Measurements from ENCODE around the gene TUBA1C. TPM values are rescaled to one million over a fixed set of nuclear protein-coding genes. Genes with fewer than 3 reads are reported as not detected.
"Not testable (repeated sequence)": the region's sequence is repeated elsewhere in the genome, so short reads cannot be mapped to it uniquely, and the experiment has no call there.

The TUBA1C gene
- total and polyA plus RNA-seq, 8 donors: 63.7 to 403 (median 155) TPM

- intact Hi-C loops (cut with DNase I; ENCODE audit: low total_unique reads): no loop called here
- Histone ChIP-seq H3K36me3 (peaks cover 0 to 13% (median 2%) of the 10 kb centered on the region in 4 donors), H3K27ac (no peak overlapping the region), H3K4me1 (peaks cover 31 to 51% (median 36%) of the 10 kb centered on the region in 4 donors), H3K9me3 (no peaks in the 10 kb centered on the region), H3K4me3 (no peak overlapping the region), H3K27me3 (no peaks in the 10 kb centered on the region)
- TF ChIP-seq POLR2AphosphoS5 (IDR thresholded peaks at IDR 0.05): no peak
- no peak for TF ChIP-seq EP300 (IDR thresholded peaks at IDR 0.05)
- TF ChIP-seq POLR2A (IDR thresholded peaks at IDR 0.05): no peak
- TF ChIP-seq CTCF (IDR thresholded peaks at IDR 0.05): no peak
- 85 to 93% (median 88%) methylated on average over 5 of the region's 5 CpGs for WGBS, 5 donors
- DNase-seq: no peak
These were observed 1.5 kb upstream of the TUBA1C start for GRCh38 chr12:49263400-49263763.

- H3K36me3 ChIP-seq: peaks cover 4 to 20% (median 7%) of the 10 kb centered on the region in 4 donors
- no peaks in the 10 kb centered on the region for H3K27me3 ChIP-seq
- peak in 1 of 2 donors; percentile 55 for DNase-seq
- H3K27ac ChIP-seq: peak overlapping the region; percentile 91 to 99 (median 97)
- TF ChIP-seq CTCF (IDR thresholded peaks at IDR 0.05) (peak in 1 of 7 experiments; percentile 7), EP300 (IDR thresholded peaks at IDR 0.05) (no peak), POLR2AphosphoS5 (IDR thresholded peaks at IDR 0.05) (no peak), POLR2A (IDR thresholded peaks at IDR 0.05) (peak in 1 of 4 donors; percentile 66)
- H3K4me3 ChIP-seq: peak overlapping the region; percentile 69 to 82 (median 74)
- H3K9me3 ChIP-seq: no peaks in the 10 kb centered on the region
- intact Hi-C loops (cut with DNase I; ENCODE audit: low total_unique reads): no loop called here
- H3K4me1 ChIP-seq: peaks cover 33 to 62% (median 45%) of the 10 kb centered on the region in 4 donors
- WGBS, 5 donors: 0 to 1% (median 1%) methylated on average over 18 to 35 of the region's 35 CpGs
These were observed 413 bp upstream of the TUBA1C start for GRCh38 chr12:49264466-49264872.

- H3K4me3 ChIP-seq: peak overlapping the region in 1 of 4 donors; percentile 8
- DNase-seq: not testable (repeated sequence)
- peak overlapping the region in 2 of 5 donors; percentile 33 to 50 for H3K27ac ChIP-seq
These were observed 4.3 kb downstream of the TUBA1C start for GRCh38 chr12:49269191-49269590.

GRCh38 chr12:49272790-49273725, 8.2 kb downstream of the TUBA1C start:
- WGBS, 5 donors: 92 to 95% (median 93%) methylated on average over 11 to 16 of the region's 16 CpGs
- TF ChIP-seq EP300 (IDR thresholded peaks at IDR 0.05) (no peak), POLR2A (IDR thresholded peaks at IDR 0.05) (no peak), POLR2AphosphoS5 (IDR thresholded peaks at IDR 0.05) (no peak), CTCF (IDR thresholded peaks at IDR 0.05) (no peak)
- H3K27ac ChIP-seq: no peak overlapping the region

More at GRCh38 chr12:49269191-49269590, 4.3 kb downstream of the TUBA1C start:
- peaks cover 46 to 67% (median 51%) of the 10 kb centered on the region in 4 donors for H3K36me3 ChIP-seq
- 56 to 79% (median 62%) methylated on average over 4 to 6 of the region's 6 CpGs for WGBS, 5 donors
- peaks cover 24 to 41% (median 39%) of the 10 kb centered on the region in 4 donors for H3K4me1 ChIP-seq
- intact Hi-C loops (cut with DNase I; ENCODE audit: low total_unique reads); H3K27me3 ChIP-seq; H3K9me3 ChIP-seq: not testable (repeated sequence)

More at GRCh38 chr12:49272790-49273725, 8.2 kb downstream of the TUBA1C start:
- H3K4me3 ChIP-seq: no peak overlapping the region
- no peaks in the 10 kb centered on the region for H3K27me3 ChIP-seq
- H3K9me3 ChIP-seq: no peaks in the 10 kb centered on the region
- peaks cover 43 to 55% (median 51%) of the 10 kb centered on the region in 4 donors for H3K36me3 ChIP-seq
- intact Hi-C loops (cut with DNase I; ENCODE audit: low total_unique reads): no loop called here
- no peak for DNase-seq
- H3K4me1 ChIP-seq: peaks cover 6 to 14% (median 12%) of the 10 kb centered on the region in 4 donors
